ENCODE data around the gene ZNF200.

ZNF200 gene

DNA sequence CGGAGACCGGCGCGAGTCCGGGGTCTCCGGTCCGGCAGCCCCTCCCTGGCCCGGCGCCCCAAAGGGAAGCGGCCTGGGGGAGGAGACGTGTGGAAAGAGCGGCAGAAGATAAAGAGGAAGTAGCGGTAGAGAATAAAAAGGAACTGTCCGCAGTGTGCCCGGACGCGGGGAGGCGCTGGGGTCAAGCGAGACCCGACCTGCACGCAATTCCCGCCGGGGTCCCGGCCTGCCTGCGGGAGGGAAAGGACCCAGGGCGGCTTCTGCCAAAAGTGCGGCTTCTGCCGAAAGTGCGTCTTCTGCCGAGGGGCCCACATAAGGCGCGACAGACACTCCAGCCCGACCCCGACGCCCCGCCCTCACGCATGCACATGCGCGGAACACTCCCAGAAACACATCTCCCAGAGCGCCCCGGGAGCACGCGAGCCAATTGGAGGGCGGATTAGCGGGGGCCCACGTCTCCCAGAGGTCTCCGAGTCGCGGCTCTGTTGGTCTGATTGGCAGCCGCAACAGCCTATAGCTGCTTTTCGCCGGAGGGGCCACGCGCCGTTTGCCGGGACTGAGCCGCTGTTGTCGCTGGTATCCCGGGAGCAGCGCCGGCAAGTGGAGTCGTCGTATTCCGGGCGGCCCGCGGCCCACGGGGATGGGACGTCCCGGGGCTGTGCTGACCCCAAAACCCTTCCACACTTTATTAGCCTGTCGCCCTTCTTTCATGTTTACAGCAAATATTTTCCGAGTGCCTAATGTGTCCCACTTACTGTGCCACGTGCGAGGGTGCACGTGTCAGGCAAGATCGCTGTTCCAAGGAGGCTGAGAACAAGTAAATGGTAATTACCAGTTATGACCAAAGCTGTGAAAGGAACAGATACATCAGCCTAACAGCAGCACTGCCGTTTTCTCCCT is 29.4 kb upstream of the ZNF200 start:
- DNase-seq (ENCODE audit: low read depth, low spot score): peak; percentile 85
- CTCF ChIA-PET: interaction anchor here (1.0 to 1.6 kb wide), 4 partner anchors 8 to 15 kb away, joined by 3 to 6 read pairs (median 4); partner anchors contain the start of gene MEFV
- POLR2A ChIA-PET: interaction anchor here (1.0 to 1.3 kb wide), 2 partner anchors 18 to 180 kb away, joined by 4 to 5 read pairs; no protein-coding TSS in a partner anchor
- H3K4me3 ChIP-seq (ENCODE audit: low read depth, low read length): peak overlapping the region; percentile 86
- TF ChIP-seq, protein P1, sequence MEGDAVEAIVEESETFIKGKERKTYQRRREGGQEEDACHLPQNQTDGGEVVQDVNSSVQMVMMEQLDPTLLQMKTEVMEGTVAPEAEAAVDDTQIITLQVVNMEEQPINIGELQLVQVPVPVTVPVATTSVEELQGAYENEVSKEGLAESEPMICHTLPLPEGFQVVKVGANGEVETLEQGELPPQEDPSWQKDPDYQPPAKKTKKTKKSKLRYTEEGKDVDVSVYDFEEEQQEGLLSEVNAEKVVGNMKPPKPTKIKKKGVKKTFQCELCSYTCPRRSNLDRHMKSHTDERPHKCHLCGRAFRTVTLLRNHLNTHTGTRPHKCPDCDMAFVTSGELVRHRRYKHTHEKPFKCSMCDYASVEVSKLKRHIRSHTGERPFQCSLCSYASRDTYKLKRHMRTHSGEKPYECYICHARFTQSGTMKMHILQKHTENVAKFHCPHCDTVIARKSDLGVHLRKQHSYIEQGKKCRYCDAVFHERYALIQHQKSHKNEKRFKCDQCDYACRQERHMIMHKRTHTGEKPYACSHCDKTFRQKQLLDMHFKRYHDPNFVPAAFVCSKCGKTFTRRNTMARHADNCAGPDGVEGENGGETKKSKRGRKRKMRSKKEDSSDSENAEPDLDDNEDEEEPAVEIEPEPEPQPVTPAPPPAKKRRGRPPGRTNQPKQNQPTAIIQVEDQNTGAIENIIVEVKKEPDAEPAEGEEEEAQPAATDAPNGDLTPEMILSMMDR (IDR thresholded peaks at IDR 0.05; ENCODE audit: insufficient read depth, low read length, missing control alignments): peak; percentile 34

DNA sequence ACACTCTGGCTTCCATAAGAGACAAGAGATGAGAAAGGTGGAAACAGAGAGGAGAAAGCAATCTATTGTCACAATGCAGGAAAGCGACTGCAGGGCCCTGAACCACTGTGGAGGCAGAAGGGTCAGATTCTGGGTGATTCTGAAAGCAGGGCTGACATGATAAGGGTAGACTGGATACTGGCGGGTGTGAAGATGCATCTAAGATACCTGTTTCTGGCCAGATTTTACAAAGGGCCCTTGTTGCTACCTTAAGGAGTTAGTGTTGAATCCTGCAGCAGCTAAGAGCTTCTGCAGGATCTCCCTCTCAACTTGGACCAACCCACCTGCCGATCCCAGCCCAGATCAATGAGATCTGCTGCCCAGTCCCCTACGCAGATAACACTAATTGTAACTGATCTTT is 27.6 kb upstream of the ZNF200 start:
- H3K4me3 ChIP-seq (ENCODE audit: low read depth, low read length): no peak overlapping the region
- no peak for DNase-seq (ENCODE audit: low read depth, low spot score)
- CTCF ChIA-PET: interaction anchor here (1.2 kb wide), 1 partner anchor 14 kb away, joined by 3 read pairs; no protein-coding TSS in a partner anchor
- TF ChIP-seq, protein P1 (IDR thresholded peaks at IDR 0.05; ENCODE audit: insufficient read depth, low read length, missing control alignments): no peak
- POLR2A ChIA-PET: interaction anchor here (1.5 kb wide), 1 partner anchor 20 kb away, joined by 4 read pairs; no protein-coding TSS in a partner anchor

DNA sequence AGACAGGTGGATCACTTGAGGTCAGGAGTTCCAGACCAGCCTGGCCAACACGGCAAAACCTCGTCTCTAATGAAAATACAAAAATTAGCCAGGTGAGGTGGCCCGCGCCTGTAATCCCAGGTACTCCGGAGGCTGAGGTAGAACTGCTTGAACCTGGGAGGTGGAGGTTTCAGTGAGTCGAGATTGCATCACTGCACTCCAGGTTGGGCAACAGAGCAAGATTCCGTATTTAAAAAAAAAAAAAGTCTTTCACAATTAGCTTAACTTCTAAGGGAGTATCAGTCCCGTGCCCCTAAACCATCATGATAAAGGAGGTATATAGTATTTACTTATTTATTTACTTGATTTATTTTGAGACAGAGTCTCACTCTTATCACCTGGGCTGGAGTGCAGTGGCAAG is 24.9 kb upstream of the ZNF200 start:
- TF ChIP-seq, protein P1 (IDR thresholded peaks at IDR 0.05; ENCODE audit: insufficient read depth, low read length, missing control alignments): no peak
- ChIA-PET POLR2A (no interaction called here), CTCF (no interaction called here)
- DNase-seq (ENCODE audit: low read depth, low spot score): no peak
- H3K4me3 ChIP-seq (ENCODE audit: low read depth, low read length): no peak overlapping the region

DNA sequence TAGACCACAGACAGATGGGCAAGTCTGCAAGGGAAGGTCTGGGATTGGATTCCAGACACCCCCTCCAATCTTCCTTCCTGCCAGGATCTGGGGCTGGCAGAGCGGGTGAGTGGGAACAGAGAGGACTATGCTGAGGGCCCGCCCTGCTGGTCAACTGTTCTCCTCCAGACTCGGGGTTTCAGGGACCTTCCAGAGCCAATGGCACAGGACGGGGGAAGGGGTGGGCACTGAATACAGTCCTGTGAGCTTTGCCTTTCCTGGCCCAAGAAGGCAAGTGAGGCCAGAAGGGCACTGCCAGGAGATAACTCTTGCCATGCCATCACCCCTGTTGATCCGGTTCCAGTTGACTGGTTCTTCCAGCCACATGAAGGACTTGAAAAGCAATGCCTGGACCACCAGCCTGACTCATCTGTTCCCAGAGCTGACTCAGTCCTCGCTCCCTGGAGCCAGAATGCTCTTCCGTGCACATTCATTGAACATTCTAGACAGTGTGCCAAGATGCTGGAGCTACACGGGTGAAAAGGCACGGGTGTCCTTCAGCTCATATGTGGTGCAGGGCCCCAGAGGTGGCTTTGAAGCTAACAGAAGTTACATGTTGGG is 22.0 kb upstream of the ZNF200 start:
- TF ChIP-seq, protein P1 (IDR thresholded peaks at IDR 0.05; ENCODE audit: insufficient read depth, low read length, missing control alignments): no peak
- H3K4me3 ChIP-seq (ENCODE audit: low read depth, low read length): no peak overlapping the region
- ChIA-PET POLR2A (no interaction called here), CTCF (interaction anchor here (1.5 kb wide), 1 partner anchor 8 kb away, joined by 4 read pairs; no protein-coding TSS in a partner anchor)
- DNase-seq (ENCODE audit: low read depth, low spot score): no peak

DNA sequence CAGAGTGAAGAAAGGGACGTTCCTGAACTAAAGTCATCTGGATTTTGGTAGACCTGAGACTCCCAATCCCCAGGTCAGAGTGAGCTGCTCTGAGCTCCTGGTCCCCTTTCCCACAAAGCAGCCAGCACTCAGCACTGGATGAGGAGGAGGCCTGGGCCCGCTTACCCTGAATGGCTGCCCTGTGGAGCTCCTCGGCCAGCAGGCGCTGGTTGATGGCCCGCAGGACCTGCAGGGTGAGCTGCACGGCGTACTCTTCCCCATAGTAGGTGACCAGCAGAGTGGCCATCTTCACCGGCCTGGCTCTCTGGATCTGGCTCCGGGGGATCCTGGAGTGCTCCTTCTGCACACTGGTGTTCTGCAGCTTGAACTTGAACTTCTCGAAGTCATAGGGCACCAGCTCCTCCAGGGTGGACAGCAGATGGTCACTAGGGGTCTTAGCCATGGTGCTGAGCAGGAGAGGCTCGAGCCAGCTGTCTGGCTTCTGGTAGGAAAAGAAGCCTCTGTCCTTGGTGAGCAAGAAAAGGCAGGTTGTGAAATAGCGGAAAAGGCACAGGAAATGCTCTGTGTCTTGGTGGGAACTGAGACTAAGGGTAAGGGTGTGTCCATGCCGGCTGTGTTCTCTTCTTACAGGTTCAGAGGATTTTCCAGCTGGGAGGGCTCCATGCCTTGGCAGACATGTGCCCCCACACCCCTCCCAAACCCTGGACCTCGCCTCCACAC is 21.3 kb upstream of the ZNF200 start, which contains the start of gene MEFV:
MEFV (minus strand) TSS at position 488 of the 720 bp plus-strand sequence; CDS start at position 442, 46 bp downstream.
- POLR2A ChIA-PET: no interaction called here
- DNase-seq (ENCODE audit: low read depth, low spot score): no peak
- TF ChIP-seq, protein P1 (IDR thresholded peaks at IDR 0.05; ENCODE audit: insufficient read depth, low read length, missing control alignments): no peak
- H3K4me3 ChIP-seq (ENCODE audit: low read depth, low read length): no peak within 1 kb of the TSS
- CTCF ChIA-PET: interaction anchor here (0.7 to 1.5 kb wide), 2 partner anchors 8 to 225 kb away, joined by 3 to 4 read pairs; no protein-coding TSS in a partner anchor
